ENCODE measurements around the gene ARMC3.
"Not testable (repeated sequence)": the region's sequence is repeated elsewhere in the genome, so short reads cannot be mapped to it uniquely, and the experiment has no call there.

The ARMC3 gene

GRCh38 chr10:23053036-23053435, 125.2 kb downstream of the ARMC3 start:
- DNase-seq, result no peak

- no peak for DNase-seq
Measured at GRCh38 chr10:23055424-23056185, 127.8 kb downstream of the ARMC3 start.

- no peak for DNase-seq
Measured at GRCh38 chr10:23056186-23056579, 128.3 kb downstream of the ARMC3 start.

- no peak for DNase-seq
Measured at GRCh38 chr10:23058366-23058765, 130.5 kb downstream of the ARMC3 start.

GRCh38 chr10:23060918-23061317, 133.1 kb downstream of the ARMC3 start:
- no peak for DNase-seq

- DNase-seq, result peak; percentile 61
Measured at GRCh38 chr10:23063045-23063972, 135.5 kb downstream of the ARMC3 start.

GRCh38 chr10:23063973-23064812, 136.3 kb downstream of the ARMC3 start:
- no peak for DNase-seq

- not testable (repeated sequence) for DNase-seq
Measured at GRCh38 chr10:23064813-23065114, 136.9 kb downstream of the ARMC3 start.

GRCh38 chr10:23065181-23065948, 137.5 kb downstream of the ARMC3 start:
- peak; percentile 80 for DNase-seq

GRCh38 chr10:23067337-23067736, 139.5 kb downstream of the ARMC3 start:
- DNase-seq, result no peak

GRCh38 chr10:23067939-23068775, 140.3 kb downstream of the ARMC3 start:
- DNase-seq, result peak; percentile 67

GRCh38 chr10:23069019-23069815, 141.4 kb downstream of the ARMC3 start:
- no peak for DNase-seq

- DNase-seq, result not testable (repeated sequence)
Measured at GRCh38 chr10:23070092-23070912, 142.4 kb downstream of the ARMC3 start.

- DNase-seq, result no peak
Measured at GRCh38 chr10:23070913-23071218, 143.0 kb downstream of the ARMC3 start.

- DNase-seq, result not testable (repeated sequence)
Measured at GRCh38 chr10:23072593-23072992, 144.7 kb downstream of the ARMC3 start.

- no peak for DNase-seq
Measured at GRCh38 chr10:23073527-23073926, 145.7 kb downstream of the ARMC3 start.

GRCh38 chr10:23075672-23076071, 147.8 kb downstream of the ARMC3 start:
- no peak for DNase-seq

- no peak for DNase-seq
Measured at GRCh38 chr10:23078114-23078513, 150.3 kb downstream of the ARMC3 start.

- DNase-seq, result no peak
Measured at GRCh38 chr10:23079700-23080099, 151.8 kb downstream of the ARMC3 start.

- DNase-seq, result no peak
Measured at GRCh38 chr10:23080262-23080661, 152.4 kb downstream of the ARMC3 start.
